Pulmonary artery endothelial cell (primary cell): Measurements from ENCODE around the gene CCR5. TPM values are rescaled to one million over a fixed set of nuclear protein-coding genes. Genes with fewer than 3 reads are reported as not detected.
"Not testable (repeated sequence)": the region's sequence is repeated elsewhere in the genome, so short reads cannot be mapped to it uniquely, and the experiment has no call there.

Experiments
- DNase-seq: peaks from one replicate; pipeline ENCODE4 v3.0.0-alpha.2; 2011; ENCODE audit warnings: low read depth, low spot score
- total RNA-seq: library from RNA; depleted of rRNA; stranded (reverse); fragments of >200 nt; gene quantifications from 2 replicates; pipeline ENCODE4 v1.2.3, GENCODE V29; 2014

CCR5 gene
- not detected in 2 replicates for total RNA-seq

DNA sequence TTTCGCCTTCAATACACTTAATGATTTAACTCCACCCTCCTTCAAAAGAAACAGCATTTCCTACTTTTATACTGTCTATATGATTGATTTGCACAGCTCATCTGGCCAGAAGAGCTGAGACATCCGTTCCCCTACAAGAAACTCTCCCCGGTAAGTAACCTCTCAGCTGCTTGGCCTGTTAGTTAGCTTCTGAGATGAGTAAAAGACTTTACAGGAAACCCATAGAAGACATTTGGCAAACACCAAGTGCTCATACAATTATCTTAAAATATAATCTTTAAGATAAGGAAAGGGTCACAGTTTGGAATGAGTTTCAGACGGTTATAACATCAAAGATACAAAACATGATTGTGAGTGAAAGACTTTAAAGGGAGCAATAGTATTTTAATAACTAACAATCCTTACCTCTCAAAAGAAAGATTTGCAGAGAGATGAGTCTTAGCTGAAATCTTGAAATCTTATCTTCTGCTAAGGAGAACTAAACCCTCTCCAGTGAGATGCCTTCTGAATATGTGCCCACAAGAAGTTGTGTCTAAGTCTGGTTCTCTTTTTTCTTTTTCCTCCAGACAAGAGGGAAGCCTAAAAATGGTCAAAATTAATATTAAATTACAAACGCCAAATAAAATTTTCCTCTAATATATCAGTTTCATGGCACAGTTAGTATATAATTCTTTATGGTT is at the start of gene CCR5:
TSS of gene CCR5 (plus strand) at position 108 of the 680 bp plus-strand sequence. CDS start 1,957 bp downstream, outside the sequence.
- no peak for DNase-seq

DNA sequence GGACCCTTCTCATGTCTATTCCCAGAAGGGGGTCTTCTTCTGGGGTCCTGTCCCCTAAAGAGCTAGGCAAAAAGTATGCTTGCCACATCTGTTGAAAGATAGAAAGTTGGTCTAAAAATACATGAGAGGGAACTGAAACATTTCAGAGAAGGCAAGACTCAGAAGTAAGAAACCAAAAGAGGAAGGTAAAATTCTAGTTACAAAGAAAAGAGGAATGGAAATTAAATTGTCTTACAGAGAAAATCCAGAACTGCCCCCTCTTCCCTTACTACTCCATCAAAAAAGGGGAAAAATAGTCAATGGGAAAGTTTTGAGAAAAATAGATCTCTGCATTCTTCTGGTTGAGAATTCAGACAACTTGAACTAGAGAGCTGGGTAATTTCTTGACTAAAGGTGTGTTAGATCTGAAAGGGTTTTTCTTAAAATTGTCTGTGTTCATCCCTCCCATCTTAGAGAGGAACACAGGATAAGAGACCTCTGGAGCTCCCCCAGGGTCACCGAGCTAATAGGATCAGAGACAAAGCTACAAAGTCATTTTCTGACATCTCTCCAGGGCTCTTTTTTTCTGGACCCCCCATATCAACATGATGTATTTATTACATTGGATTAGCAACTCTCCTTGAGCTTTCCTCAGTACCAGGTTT is 49.2 kb upstream of the CCR5 start:
- DNase-seq: no peak

DNA sequence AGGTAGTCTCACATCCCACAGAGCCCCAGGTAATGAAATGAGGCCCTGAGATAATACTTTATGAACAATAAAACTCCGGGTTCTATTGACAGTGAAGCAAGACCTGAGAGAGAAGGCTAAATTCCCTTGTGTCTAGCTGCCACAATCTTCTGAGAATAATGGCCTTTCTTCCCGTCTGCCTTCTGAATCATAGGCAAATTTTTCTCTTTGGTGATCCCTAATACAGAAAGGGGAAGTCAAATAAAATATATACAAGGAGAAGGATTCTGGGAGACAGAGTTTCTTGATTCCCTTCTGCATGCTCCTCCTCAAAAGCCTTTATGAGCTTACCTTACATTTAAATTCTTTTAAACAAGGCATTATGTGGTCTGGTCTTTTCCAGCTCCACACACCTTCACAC is 46.7 kb upstream of the CCR5 start:
- DNase-seq: no peak

DNA sequence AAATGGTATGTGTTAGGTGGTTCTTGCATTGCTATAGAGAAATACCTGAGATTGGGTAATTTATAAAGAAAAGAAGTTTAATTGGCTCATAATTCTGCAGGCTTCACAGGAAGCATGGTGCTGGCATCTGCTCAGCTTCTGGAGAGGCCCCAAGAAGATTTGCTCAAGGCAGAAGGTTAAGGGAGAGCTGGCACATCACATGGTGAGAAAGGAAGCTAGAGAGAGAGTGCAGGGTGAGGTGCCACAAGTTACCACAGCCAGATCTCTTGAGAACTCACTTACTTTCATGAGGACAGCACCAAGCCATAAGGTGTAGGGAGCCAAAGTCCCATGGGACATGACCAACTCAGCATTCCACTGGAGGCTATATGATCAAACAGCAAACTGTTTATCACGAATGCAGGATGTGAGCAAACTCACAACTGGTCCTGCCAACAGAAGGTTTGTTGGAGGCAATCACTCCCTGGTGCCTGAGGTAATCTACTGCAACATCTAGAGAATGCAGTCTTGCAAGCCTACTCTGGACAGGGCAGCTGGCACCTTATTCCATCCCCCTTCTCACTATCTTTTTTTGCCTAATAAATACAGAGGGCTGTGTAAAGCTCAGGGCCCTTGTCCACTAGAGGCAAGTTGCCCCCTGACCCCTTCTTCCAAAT is 45.0 kb upstream of the CCR5 start:
- DNase-seq: no peak

DNA sequence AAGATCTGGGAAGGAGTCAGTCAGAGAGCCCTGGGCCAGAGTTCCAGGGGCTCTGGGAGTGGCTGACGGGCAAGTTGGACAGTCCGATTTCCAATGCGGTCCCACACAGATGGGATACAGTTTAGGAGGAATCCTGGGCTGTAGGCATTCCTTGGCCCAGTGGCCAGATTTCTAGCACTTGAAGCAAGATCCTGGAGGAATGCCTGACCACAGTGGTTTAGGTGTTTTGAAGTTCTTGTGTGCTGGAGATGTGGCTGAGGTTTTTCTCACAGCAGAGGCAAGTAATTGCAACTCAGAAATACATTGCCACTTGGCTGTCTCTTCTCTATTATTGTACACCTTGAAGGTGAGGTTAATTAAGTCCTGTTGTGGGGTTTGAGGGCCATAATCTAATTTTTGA is 40.1 kb upstream of the CCR5 start:
- DNase-seq: not testable (repeated sequence)

DNA sequence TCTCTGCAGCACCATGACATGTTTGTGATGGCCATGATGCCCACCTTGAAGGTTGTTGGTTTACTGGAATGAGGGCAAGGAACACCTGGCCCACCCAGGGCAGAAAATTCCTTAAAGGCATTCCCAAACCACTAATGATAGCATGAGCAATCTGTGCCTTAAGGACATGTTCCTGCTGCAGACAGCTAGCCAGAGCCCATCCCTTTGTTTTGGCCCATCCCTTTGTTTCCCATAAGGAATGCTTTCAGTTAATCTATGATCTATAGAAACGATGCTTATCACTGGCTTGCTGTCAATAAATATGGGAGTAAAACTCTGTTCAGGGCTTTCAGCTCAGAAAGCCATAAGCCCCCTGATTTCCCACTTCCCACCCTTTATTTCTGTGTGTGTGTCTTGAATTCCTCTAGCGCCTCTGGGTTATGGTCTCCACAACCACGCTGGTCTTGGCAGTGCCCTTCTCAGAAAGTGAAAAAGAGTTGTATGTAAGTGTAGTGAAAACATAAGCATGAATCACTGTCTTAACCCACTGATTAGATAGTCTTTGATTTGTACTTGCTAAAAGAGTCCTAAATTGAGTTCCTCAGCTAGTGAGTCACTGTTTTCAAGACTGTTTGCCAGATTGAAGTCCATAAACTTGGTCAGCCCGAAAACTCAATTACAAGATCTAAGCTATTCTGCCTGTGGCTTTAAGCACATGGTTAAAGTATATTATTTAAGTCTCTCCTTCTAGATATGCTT is 35.8 kb upstream of the CCR5 start:
- DNase-seq: no peak

GRCh38 chr3:46335541-46335940 is 35.2 kb upstream of the CCR5 start:
- no peak for DNase-seq

GRCh38 chr3:46337911-46338310 is 32.8 kb upstream of the CCR5 start:
- DNase-seq: no peak

- no peak for DNase-seq
Measured at GRCh38 chr3:46338840-46339239, 31.9 kb upstream of the CCR5 start.

DNA sequence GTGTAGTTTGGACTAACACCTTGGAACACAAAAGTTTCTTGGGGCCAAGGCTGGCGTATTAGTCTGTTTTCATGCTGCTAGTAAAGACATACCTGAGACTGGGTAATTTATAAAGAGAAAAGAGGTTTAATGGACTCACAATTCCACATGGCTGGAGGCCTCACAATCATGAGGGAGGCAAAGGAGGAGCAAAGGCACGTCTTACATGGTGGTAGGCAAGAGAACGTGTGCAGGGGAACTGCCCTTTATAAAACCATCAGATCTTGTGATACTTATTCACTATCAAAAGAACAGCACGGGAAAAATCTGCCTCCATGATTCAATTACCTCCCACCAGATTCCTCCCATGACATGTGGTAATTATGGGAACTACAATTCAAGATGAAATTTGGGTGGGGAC is 26.3 kb upstream of the CCR5 start:
- no peak for DNase-seq

DNA sequence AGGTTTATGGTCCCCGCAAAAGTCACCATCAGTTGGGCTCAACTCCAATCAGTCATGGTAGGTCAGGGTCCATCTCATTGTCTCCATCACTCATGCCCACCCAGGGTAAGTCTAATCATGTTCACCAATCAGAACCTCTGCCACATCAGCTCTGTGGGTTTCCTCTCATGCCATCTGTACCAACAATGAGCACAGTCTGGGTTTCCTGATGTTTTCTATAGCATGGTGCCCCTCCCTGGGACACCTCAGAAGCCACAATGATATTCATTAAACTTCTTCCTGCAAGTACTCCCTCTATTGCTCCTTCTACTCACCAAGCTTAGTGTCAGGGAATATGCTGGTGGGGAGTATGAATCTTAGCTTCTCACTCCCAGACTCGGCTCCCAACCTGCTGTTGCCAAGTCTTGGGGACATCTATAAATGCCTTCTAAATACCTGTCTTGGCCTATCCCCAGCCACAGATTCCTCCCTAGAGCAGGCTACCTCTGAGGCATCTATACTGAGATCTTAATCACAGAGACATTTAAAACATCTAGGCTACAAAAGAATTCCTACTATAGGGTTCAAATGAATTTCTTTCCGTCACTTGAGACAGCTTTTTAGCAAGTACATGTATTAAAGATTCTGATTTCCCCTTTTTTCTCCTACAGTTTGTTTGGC is 21.8 kb upstream of the CCR5 start:
- DNase-seq: no peak

DNA sequence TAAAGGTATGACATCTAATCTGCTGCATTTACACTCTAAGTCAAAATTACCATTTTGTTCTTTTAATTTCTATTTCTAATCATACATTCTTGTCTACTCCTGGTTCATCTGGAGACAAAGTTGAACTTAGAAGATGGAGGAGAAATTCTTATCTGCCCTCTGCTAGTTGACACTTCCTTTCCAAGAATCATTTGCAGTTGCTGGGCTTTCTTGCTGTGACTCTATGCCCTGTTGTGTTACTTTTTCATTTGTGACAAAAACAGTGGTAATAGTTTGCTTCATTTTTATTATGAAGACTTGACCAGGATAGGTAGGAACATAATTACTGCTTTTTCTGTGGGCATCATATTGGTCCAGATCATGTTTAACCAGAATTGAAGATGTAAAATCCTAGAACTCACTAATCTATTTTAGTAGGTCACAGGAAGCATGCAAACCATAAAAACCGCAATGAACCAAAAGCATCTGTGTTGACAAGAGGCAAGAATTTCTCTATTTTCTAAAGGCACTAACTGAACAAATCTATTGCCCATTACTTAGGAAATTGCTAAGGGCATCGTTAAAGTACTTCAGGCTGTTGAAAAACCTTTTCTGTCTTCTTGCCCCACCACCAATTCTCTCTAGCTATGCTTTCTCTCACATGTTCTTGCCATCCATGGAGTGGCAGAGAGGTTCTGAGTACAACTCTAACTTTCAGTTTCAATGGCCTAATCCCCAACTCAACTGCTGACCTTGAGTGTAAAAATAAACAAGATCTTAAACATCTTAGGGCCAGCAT is 21.1 kb upstream of the CCR5 start:
- no peak for DNase-seq

- no peak for DNase-seq
Measured at GRCh38 chr3:46350262-46350565, 20.5 kb upstream of the CCR5 start.

GRCh38 chr3:46351646-46352045 is 19.1 kb upstream of the CCR5 start:
- no peak for DNase-seq

- no peak for DNase-seq
Measured at GRCh38 chr3:46353090-46353489, 17.7 kb upstream of the CCR5 start.

- DNase-seq: no peak
Measured at GRCh38 chr3:46353647-46354410, 16.9 kb upstream of the CCR5 start, which contains the start of gene CCR2. Gene CCR2 (plus strand): TSS chr3:46354111. CDS start chr3:46357528, 3,417 bp downstream.

- no peak for DNase-seq
Measured at GRCh38 chr3:46354478-46354877, 16.3 kb upstream of the CCR5 start.

- DNase-seq: no peak
Measured at GRCh38 chr3:46354984-46355383, 15.8 kb upstream of the CCR5 start.

- no peak for DNase-seq
Measured at GRCh38 chr3:46356276-46356675, 14.5 kb upstream of the CCR5 start.

- DNase-seq: no peak
Measured at GRCh38 chr3:46356909-46357308, 13.8 kb upstream of the CCR5 start.
